ENCODE results near the gene ASGR1.
"Not testable (repeated sequence)": the region's sequence is repeated elsewhere in the genome, so short reads cannot be mapped to it uniquely, and the experiment has no call there.

Gene ASGR1

GRCh38 chr17:7147772-7148171 lies 31.4 kb downstream of the ASGR1 start:
- no peak for FAIRE-seq

- no peak for FAIRE-seq
Measured at GRCh38 chr17:7146115-7146514, 33.1 kb downstream of the ASGR1 start.

- no peak for FAIRE-seq
Measured at GRCh38 chr17:7144213-7144612, 35.0 kb downstream of the ASGR1 start.

- FAIRE-seq, result no peak
Measured at GRCh38 chr17:7141824-7142223, 37.3 kb downstream of the ASGR1 start.

- FAIRE-seq, result no peak
Measured at GRCh38 chr17:7139400-7139799, 39.8 kb downstream of the ASGR1 start.

GRCh38 chr17:7138800-7139381 lies 40.3 kb downstream of the ASGR1 start:
- FAIRE-seq, result no peak

GRCh38 chr17:7137171-7137943 lies 41.8 kb downstream of the ASGR1 start:
- no peak for FAIRE-seq

- no peak for FAIRE-seq
Measured at GRCh38 chr17:7136266-7136877, 42.8 kb downstream of the ASGR1 start.

GRCh38 chr17:7133916-7134315 lies 45.3 kb downstream of the ASGR1 start:
- FAIRE-seq, result no peak

GRCh38 chr17:7133424-7133823 lies 45.7 kb downstream of the ASGR1 start:
- no peak for FAIRE-seq

- no peak for FAIRE-seq
Measured at GRCh38 chr17:7132511-7133094, 46.6 kb downstream of the ASGR1 start.

GRCh38 chr17:7131423-7131791 lies 47.8 kb downstream of the ASGR1 start:
- no peak for FAIRE-seq

- FAIRE-seq, result no peak
Measured at GRCh38 chr17:7130621-7131422, 48.3 kb downstream of the ASGR1 start.

- no peak for FAIRE-seq
Measured at GRCh38 chr17:7129311-7129710, 49.9 kb downstream of the ASGR1 start.

GRCh38 chr17:7128160-7128559 lies 51.0 kb downstream of the ASGR1 start:
- FAIRE-seq, result no peak

- not testable (repeated sequence) for FAIRE-seq
Measured at GRCh38 chr17:7127501-7127900, 51.7 kb downstream of the ASGR1 start.

- FAIRE-seq, result not testable (repeated sequence)
Measured at GRCh38 chr17:7126386-7126785, 52.8 kb downstream of the ASGR1 start.

- FAIRE-seq, result no peak
Measured at GRCh38 chr17:7124923-7125322, 54.2 kb downstream of the ASGR1 start.

GRCh38 chr17:7123844-7124243 lies 55.3 kb downstream of the ASGR1 start:
- FAIRE-seq, result no peak

Measured in TTC549 (cell line).